SK-N-MC (cell line): ENCODE data around the gene ULK3.

Experiments used
- FOXP2 ChIP-seq: optimal IDR thresholded peaks from 2 replicates; pipeline ENCODE3; 2011; ENCODE audit warnings: mild to moderate bottlenecking, moderate library complexity; ENCODE audit not compliant: insufficient read depth; ENCODE audit errors: extremely low read length, control extremely low read depth
- POLR2AphosphoS5 ChIP-seq: IDR thresholded peaks from 2 replicates; pipeline ENCODE4 v1.6.1; 2012; ENCODE audit warnings: mild to moderate bottlenecking, low read depth, low read length, borderline replicate concordance

- peak; percentile 13; the same call in 1 of the 2 replicates for TF ChIP-seq POLR2AphosphoS5
- TF ChIP-seq FOXP2, result no peak
Measured at GRCh38 chr15:74866090-74866489, 23.1 kb upstream of the ULK3 start.
